Fibroblast of pulmonary artery (primary cell): ENCODE data around the gene ZSCAN20.

Experiments used
- DNase-seq: peaks from one replicate; pipeline ENCODE4 v3.0.0-alpha.2; 2010; ENCODE audit warnings: low read depth
- H3K4me3 ChIP-seq: replicated peaks from 2 replicates; pipeline ENCODE4 v1.5.1; 2011; ENCODE audit warnings: low read depth, mild to moderate bottlenecking, control low read depth, low read length, moderate library complexity
- TF ChIP-seq, protein P1 (sequence below): IDR thresholded peaks from 2 replicates; pipeline ENCODE4 v1.5.1; 2011; ENCODE audit warnings: mild to moderate bottlenecking, control low read depth, low read length, inconsistent platforms; ENCODE audit errors: missing control alignments

ZSCAN20 gene

DNA sequence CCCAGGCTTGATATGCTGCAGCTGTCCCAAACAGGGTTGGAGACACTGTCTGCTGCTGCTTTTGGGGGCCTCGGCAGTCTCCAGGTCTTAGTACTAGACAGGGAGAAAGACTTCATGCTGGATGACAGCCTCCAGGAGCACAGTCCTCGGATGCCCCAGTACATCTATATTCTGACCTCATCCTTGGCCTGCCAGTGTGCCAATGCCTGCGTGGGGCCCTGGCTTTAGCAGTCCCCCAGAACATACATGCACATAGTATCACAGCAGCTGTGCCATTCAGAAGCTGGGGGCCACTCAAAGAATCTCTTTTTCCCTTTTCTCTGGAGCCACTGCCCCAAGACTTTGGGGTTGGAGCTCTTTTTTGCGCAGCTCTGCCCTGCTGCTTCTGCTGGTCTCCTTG, 4.4 kb upstream of the ZSCAN20 start:
- no peak for DNase-seq
- TF ChIP-seq, protein P1, sequence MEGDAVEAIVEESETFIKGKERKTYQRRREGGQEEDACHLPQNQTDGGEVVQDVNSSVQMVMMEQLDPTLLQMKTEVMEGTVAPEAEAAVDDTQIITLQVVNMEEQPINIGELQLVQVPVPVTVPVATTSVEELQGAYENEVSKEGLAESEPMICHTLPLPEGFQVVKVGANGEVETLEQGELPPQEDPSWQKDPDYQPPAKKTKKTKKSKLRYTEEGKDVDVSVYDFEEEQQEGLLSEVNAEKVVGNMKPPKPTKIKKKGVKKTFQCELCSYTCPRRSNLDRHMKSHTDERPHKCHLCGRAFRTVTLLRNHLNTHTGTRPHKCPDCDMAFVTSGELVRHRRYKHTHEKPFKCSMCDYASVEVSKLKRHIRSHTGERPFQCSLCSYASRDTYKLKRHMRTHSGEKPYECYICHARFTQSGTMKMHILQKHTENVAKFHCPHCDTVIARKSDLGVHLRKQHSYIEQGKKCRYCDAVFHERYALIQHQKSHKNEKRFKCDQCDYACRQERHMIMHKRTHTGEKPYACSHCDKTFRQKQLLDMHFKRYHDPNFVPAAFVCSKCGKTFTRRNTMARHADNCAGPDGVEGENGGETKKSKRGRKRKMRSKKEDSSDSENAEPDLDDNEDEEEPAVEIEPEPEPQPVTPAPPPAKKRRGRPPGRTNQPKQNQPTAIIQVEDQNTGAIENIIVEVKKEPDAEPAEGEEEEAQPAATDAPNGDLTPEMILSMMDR, result no peak
- no peak overlapping the region for H3K4me3 ChIP-seq

DNA sequence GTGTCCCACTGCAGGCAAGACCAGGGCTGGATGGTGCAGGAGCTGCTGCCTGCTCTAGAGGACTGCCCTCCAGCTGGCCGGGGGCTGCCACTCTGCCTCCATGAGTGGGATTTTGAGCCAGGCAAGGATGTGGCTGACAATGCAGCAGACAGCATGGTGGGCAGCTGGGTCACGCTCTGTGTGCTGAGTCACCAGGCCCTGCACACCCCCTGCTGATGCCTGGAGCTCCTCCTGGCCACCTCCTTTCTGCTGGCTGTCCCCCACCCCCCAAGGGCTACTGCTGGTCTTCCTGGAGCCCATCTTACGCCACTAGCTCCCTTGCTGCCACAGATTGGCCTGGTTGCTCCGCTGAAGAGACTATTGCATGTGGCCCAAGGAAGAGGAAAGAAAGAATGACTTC, 3.9 kb upstream of the ZSCAN20 start:
- no peak for DNase-seq
- TF ChIP-seq, protein P1, result no peak

DNA sequence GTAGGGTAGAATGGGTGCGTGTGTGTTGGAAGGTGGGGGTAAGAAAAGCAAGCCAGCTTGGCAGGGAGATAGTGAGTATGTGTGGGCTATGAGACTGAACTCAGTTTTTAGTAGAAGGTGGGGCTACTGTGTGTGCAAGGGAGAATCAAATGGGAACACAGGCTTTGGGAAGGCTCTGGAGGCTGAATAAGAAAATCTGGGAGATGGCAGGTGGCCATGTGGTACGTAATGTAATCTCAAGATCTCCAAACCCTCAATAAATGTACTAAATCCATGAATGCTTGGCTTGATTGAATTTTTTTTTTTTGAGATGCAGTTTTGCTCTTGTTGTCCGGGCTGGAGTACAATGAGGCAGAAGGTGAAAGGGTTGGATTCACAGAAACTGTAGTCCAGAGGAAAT, 3.5 kb upstream of the ZSCAN20 start:
- no peak overlapping the region for H3K4me3 ChIP-seq
- DNase-seq, result no peak
- TF ChIP-seq, protein P1, result no peak

More for the DNA sequence above, 3.9 kb upstream of the ZSCAN20 start:
- no peak overlapping the region for H3K4me3 ChIP-seq

DNA sequence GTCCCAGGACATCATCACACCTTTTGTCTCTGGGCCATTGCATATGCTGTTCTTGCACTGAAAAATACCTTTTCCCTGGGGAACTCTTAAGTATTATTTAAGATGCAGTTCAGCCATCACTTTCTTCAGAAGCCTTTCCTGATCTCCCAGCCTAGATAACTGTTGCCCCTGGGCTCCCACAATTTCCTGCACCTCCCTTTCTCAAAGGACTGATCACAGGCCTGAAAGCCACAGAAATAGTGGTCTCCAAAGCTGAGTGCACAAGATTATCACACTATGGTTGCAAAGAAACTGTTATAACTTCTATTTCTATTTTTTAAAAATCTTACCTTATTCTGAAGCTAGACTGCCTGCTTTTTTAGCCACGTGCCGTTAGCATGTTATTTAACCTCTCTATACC, 2.8 kb upstream of the ZSCAN20 start:
- TF ChIP-seq, protein P1, result no peak
- no peak overlapping the region for H3K4me3 ChIP-seq
- DNase-seq, result no peak

DNA sequence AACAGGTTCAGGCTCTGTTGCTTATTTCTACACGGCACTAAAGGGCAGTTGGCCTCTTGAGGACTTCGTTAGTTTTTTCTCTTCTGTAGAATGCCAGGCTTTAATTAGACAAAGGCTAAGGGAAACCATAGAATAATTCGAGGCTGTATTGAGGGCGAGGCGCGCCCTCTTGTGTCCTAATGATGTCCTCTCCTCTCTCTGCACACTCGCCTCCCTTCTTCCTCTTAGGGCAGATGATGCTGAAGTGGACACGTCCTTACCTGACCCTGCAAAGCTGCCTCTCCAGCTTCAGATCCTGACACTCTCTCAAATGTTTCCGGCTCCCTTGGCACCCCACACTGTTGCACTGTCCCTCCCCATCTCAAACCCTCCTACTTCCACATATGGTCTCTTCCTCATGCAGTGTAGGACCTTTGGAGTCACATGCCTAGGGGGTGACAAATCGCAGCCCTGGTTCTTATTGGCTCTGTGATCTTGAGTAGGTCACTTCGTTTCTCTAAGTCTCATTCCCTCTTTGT, 1.9 kb upstream of the ZSCAN20 start:
- TF ChIP-seq, protein P1, result peak; percentile 82
- no peak overlapping the region for H3K4me3 ChIP-seq
- DNase-seq, result peak; percentile 87

DNA sequence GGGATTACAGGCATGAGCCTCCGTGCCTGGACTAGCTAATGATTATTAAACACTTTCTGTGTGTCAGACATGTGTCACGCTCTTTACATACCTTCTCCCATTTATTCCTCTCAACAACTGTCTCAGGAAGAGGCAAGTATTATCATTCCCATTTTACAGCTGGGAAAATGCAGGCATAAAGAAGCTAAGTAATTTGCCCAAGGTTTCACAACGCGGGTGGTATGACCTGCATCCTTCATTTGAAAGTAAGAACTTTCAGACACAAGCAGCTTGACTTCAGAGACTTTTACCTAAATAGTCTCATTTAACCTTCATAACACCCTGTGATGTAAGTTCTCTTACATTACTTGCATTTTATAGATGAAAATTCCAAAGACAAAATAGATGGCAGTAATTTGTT, 1.0 kb upstream of the ZSCAN20 start:
- no peak for DNase-seq
- TF ChIP-seq, protein P1, result no peak
- H3K4me3 ChIP-seq, result no peak overlapping the region

DNA sequence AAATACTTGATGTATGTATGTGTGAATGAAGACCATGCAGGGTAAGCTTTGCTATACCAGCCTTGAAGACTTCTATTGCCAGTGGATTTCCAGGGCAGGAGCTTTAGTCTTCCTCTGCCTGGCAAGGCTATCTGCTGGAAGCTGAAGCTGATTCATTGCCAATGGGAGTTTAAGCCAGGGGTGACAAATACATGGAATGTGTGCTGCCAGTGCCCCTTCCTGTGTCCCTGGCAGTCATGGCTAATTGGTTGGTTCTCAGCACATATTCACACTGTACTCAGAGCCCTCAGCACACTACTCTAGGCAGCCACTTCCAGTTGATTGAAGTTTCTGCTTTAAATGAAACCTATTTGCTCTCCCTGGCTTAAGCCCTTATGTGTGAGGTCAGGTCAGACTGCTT, 1.5 kb downstream of the ZSCAN20 start:
- TF ChIP-seq, protein P1, result no peak
- DNase-seq, result no peak
- H3K4me3 ChIP-seq, result no peak overlapping the region
